A549 (cell line): Measurements from ENCODE around the gene C1R. TPM values are rescaled to one million over a fixed set of nuclear protein-coding genes. Genes with fewer than 3 reads are reported as not detected.

Experiments used
- ATAC-seq, 2 experiments: fragments of 200-7000 bp in 1 of 2; fragments of >200 bp in 1 of 2; cut with Nextera tagmentation in 1 of 2; cut with Tn5 transposase in 1 of 2; 3 replicates each; pipeline versions ENCODE4 v1.8.0 to v1.9.1; 2018 to 2020; ENCODE audit warnings: mild to moderate bottlenecking in 1 of 2, moderate library complexity in 1 of 2
- CTCF ChIA-PET: fragments of 300-600 bp; sonication (Branson Sonifier 250); formaldehyde crosslinking; extraction: SDS; loops from one replicate; lab custom pipeline; 2021; ENCODE audit warnings: antibody characterized with exemption, inconsistent platforms; lab: Yijun Ruan, JAX
- POLR2A ChIA-PET: fragments of 350-600 bp; formaldehyde crosslinking; extraction: SDS; loops from one replicate; lab custom pipeline; 2021; ENCODE audit warnings: antibody characterized with exemption, inconsistent platforms; lab: Yijun Ruan, JAX
- DNase-seq, 2 experiments: peaks; one replicate each; pipeline versions ENCODE4 v3.0.0 to v3.0.0-alpha.2; 2011 to 2016; ENCODE audit warnings: low read depth in 1 of 2, low spot score in 1 of 2
- FAIRE-seq: peaks from 2 replicates; lab custom pipeline; 2011; peaks lifted over from hg19 to GRCh38; lab: Jason Lieb, UNC
- H3K27ac ChIP-seq, 2 experiments: fragments of >200 bp; sonication (Bioruptor Twin); formaldehyde crosslinking; 3 replicates each; pipeline ENCODE4 v1.5.1; 2016 to 2017
- H3K4me1 ChIP-seq: fragments of >200 bp; sonication (Bioruptor Twin); formaldehyde crosslinking; 3 replicates; pipeline ENCODE4 v1.6.1; 2016
- H3K4me2 ChIP-seq: fragments of >200 bp; sonication (Bioruptor Twin); formaldehyde crosslinking; 3 replicates; pipeline ENCODE4 v1.6.1; 2016
- H3K4me3 ChIP-seq: fragments of >200 bp; sonication (Bioruptor Twin); formaldehyde crosslinking; 3 replicates; pipeline ENCODE4 v1.5.1; 2016
- H3K9me3 ChIP-seq: fragments of >200 bp; sonication (Bioruptor Twin); formaldehyde crosslinking; 3 replicates; pipeline ENCODE4 v1.6.1; 2016
- BHLHE40 ChIP-seq: IDR thresholded peaks from 2 replicates; pipeline ENCODE4 v1.6.1; 2012; ENCODE audit warnings: low read depth, low read length, inconsistent platforms
- CBX2 ChIP-seq: fragments of 200-600 bp; sonication (generic); IDR thresholded peaks from 2 replicates; pipeline ENCODE4 v1.6.1; 2016; ENCODE audit warnings: low read depth, mild to moderate bottlenecking, borderline replicate concordance
- CBX8 ChIP-seq: fragments of 200-600 bp; sonication (generic); IDR thresholded peaks from 2 replicates; pipeline ENCODE4 v1.6.1; 2016
- CHD2 ChIP-seq: fragments of 150-350 bp; IDR thresholded peaks from 2 replicates; pipeline ENCODE4 v1.6.1; 2014; ENCODE audit warnings: low read length; ENCODE audit not compliant: partially characterized antibody
- CHD4 ChIP-seq: fragments of 200-600 bp; sonication (generic); IDR thresholded peaks from 2 replicates; pipeline ENCODE4 v1.6.1; 2016; ENCODE audit warnings: antibody characterized with exemption, mild to moderate bottlenecking, borderline replicate concordance
- EHF ChIP-seq: fragments of 250-450 bp; sonication (Bioruptor Pico); IDR thresholded peaks from 2 replicates; pipeline ENCODE4 v1.5.0; 2020; ENCODE audit warnings: mild to moderate bottlenecking
- EHMT2 ChIP-seq: fragments of 200-600 bp; sonication (generic); IDR thresholded peaks from 2 replicates; pipeline ENCODE4 v1.6.1; 2016; ENCODE audit warnings: antibody characterized with exemption, low read depth, mild to moderate bottlenecking, moderate library complexity
- EP300 ChIP-seq, 2 experiments: fragments of >200 bp; sonication (Bioruptor Twin); formaldehyde crosslinking; IDR thresholded peaks; 2 replicates in 1 of 2; 3 replicates in 1 of 2; pipeline ENCODE4 v1.6.1; 2016 to 2017
- ESRRA ChIP-seq: fragments of 150-350 bp; IDR thresholded peaks from 2 replicates; pipeline ENCODE4 v1.6.1; 2014; ENCODE audit warnings: mild to moderate bottlenecking, low read length, borderline replicate concordance
- FOSB ChIP-seq: fragments of 250-450 bp; sonication (Bioruptor Pico); IDR thresholded peaks from 2 replicates; pipeline ENCODE4 v1.5.0; 2020; ENCODE audit warnings: mild to moderate bottlenecking, moderate library complexity
- FOXS1 ChIP-seq: fragments of 250-450 bp; sonication (Bioruptor Pico); IDR thresholded peaks from 2 replicates; pipeline ENCODE4 v1.5.0; 2020; ENCODE audit warnings: mild to moderate bottlenecking, moderate library complexity
- GATA3 ChIP-seq: IDR thresholded peaks from 2 replicates; pipeline ENCODE4 v1.6.1; 2012; ENCODE audit warnings: borderline replicate concordance
- HDAC2 ChIP-seq: fragments of 200-600 bp; sonication (generic); IDR thresholded peaks from 2 replicates; pipeline ENCODE4 v1.6.1; 2016
- HEYL ChIP-seq: fragments of 250-450 bp; sonication (Bioruptor Pico); IDR thresholded peaks from 2 replicates; pipeline ENCODE4 v1.8.0; 2021; ENCODE audit warnings: mild to moderate bottlenecking, moderate library complexity
- HOXA7 ChIP-seq: fragments of 250-450 bp; sonication (Bioruptor Pico); IDR thresholded peaks from 2 replicates; pipeline ENCODE4 v1.5.0; 2020; ENCODE audit warnings: mild to moderate bottlenecking, moderate library complexity
- KDM5A ChIP-seq: fragments of 200-600 bp; sonication (generic); IDR thresholded peaks from 2 replicates; pipeline ENCODE4 v1.6.1; 2016; ENCODE audit warnings: antibody characterized with exemption, mild to moderate bottlenecking
- MYC ChIP-seq: IDR thresholded peaks from 2 replicates; pipeline ENCODE4 v1.6.1; 2012; ENCODE audit warnings: mild to moderate bottlenecking, inconsistent platforms, low read length, improper control_type of control experiment, borderline replicate concordance
- NFE2L2 ChIP-seq: fragments of 150-350 bp; conservative IDR thresholded peaks from 2 replicates; pipeline ENCODE4 v1.6.1; 2014; ENCODE audit warnings: low read length
- NPAS2 ChIP-seq: fragments of 250-450 bp; sonication (Bioruptor Pico); IDR thresholded peaks from 2 replicates; pipeline ENCODE4 v1.8.0; 2022; ENCODE audit warnings: mild to moderate bottlenecking, moderate library complexity, borderline replicate concordance
- NR3C1 ChIP-seq: fragments of >200 bp; sonication (Bioruptor Twin); formaldehyde crosslinking; IDR thresholded peaks from 3 replicates; pipeline ENCODE4 v1.6.1; 2017
- POLR2AphosphoS2 ChIP-seq: conservative IDR thresholded peaks from 2 replicates; pipeline ENCODE4 v1.6.1; 2012; ENCODE audit warnings: low read length, improper control_type of control experiment, inconsistent platforms
- RAD21 ChIP-seq, 2 experiments: fragments of >200 bp in 1 of 2; sonication (Bioruptor Twin) in 1 of 2; formaldehyde crosslinking in 1 of 2; IDR thresholded peaks in 1 of 2; conservative IDR thresholded peaks in 1 of 2; 2 replicates in 1 of 2; 3 replicates in 1 of 2; pipeline ENCODE4 v1.6.1; 2012 to 2018; ENCODE audit warnings: inconsistent platforms in 1 of 2
- RARB ChIP-seq: fragments of 250-450 bp; sonication (Bioruptor Pico); IDR thresholded peaks from 2 replicates; pipeline ENCODE4 v1.8.0; 2021; ENCODE audit warnings: mild to moderate bottlenecking, moderate library complexity
- RCOR1 ChIP-seq: fragments of 150-350 bp; IDR thresholded peaks from 2 replicates; pipeline ENCODE4 v1.6.1; 2014; ENCODE audit warnings: antibody characterized with exemption, low read length, low read depth
- SMC3 ChIP-seq: fragments of >200 bp; sonication (Bioruptor Twin); formaldehyde crosslinking; IDR thresholded peaks from 3 replicates; pipeline ENCODE4 v1.6.1; 2018; ENCODE audit warnings: inconsistent platforms
- TP53 ChIP-seq: fragments of 250-450 bp; sonication (Bioruptor Pico); IDR thresholded peaks from 2 replicates; pipeline ENCODE4 v1.5.0; 2021; ENCODE audit warnings: mild to moderate bottlenecking, moderate library complexity
- ZFP36 ChIP-seq: fragments of 450-650 bp; IDR thresholded peaks from 2 replicates; pipeline ENCODE4 v1.6.1; 2014; ENCODE audit warnings: borderline replicate concordance; ENCODE audit not compliant: partially characterized antibody
- ZNF302 ChIP-seq: fragments of 250-450 bp; sonication (Bioruptor Pico); IDR thresholded peaks from 2 replicates; pipeline ENCODE4 v1.9.0; 2021; ENCODE audit warnings: inconsistent platforms, mild to moderate bottlenecking, moderate library complexity
- ZSCAN20 ChIP-seq: fragments of 250-450 bp; sonication (Bioruptor Pico); IDR thresholded peaks from 2 replicates; pipeline ENCODE4 v1.8.0; 2022; ENCODE audit warnings: mild to moderate bottlenecking, moderate library complexity
- WGBS: methylation state at CpG from one replicate; pipeline ENCODE4 v1.1.6; 2017; ENCODE audit errors: missing lambda C conversion rate; 5-methylcytosine and 5-hydroxymethylcytosine counted together
- polyA plus RNA-seq, 4 experiments: library from polyadenylated mRNA; depleted of rRNA in 3 of 4; stranded (reverse); fragments of >200 nt; fragmentation: RNase III in 1 of 4; extraction: RNeasy Plus Mini Kit Qiagen cat#74134 plus additional on column Dnase treatment in 1 of 4; gene quantifications; 2 replicates in 3 of 4; 3 replicates in 1 of 4; pipeline ENCODE4 v1.2.3, GENCODE V29; 2011 to 2017
- TF ChIP-seq, protein P1 (sequence below): IDR thresholded peaks from 2 replicates; pipeline ENCODE4 v1.6.1; 2012
- TF ChIP-seq, protein P2 (sequence below): fragments of 150-350 bp; IDR thresholded peaks from 2 replicates; pipeline ENCODE4 v1.6.1; 2014; ENCODE audit warnings: low read depth, mild to moderate bottlenecking, low read length
- TF ChIP-seq, protein P3 (sequence below): fragments of 250-450 bp; sonication (Bioruptor Pico); IDR thresholded peaks from 2 replicates; pipeline ENCODE4 v1.5.0; 2021; ENCODE audit warnings: mild to moderate bottlenecking, moderate library complexity, borderline replicate concordance
- TF ChIP-seq, protein P4 (sequence below): fragments of >200 bp; sonication (Bioruptor Twin); formaldehyde crosslinking; IDR thresholded peaks from 3 replicates; pipeline ENCODE4 v1.6.1; 2016

Gene C1R
- polyA plus RNA-seq, 2 of the 4 experiments (the other 2 are of a cell fraction), result 31.4 to 36.0 TPM

DNA sequence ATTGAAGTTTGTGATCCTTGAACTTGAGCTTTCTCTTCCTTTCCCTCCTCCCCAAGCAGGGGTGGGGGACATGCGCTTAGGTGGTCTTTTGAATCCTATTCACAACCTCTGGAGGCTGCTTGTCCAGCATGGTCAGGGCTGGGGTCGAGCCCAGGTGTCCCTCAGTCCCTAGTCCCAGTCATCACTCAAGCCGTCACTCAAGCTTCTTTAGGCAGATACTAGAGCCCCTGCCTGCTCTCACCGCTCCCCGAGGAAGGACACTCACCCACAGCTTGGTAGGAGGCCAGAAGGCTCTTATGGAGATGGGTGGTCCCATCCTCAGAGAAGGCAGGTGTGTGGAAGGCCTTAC lies 17.3 kb upstream of the C1R start:
- 40% methylated on average over 5 of the region's 5 CpGs for WGBS
- DNase-seq (no peak), FAIRE-seq (no peak), ATAC-seq (no peak)
- H3K4me2 ChIP-seq, result peak overlapping the region; percentile 94
- no peak for TF ChIP-seq EHMT2
- H3K27ac ChIP-seq, result peak overlapping the region; percentile 96 to 97
- peak overlapping the region; percentile 55 for H3K4me3 ChIP-seq
- POLR2A ChIA-PET, result interaction anchor here (1.0 to 4.0 kb wide), 5 partner anchors 10 to 165 kb away, joined by 3 to 30 read pairs (median 16); partner anchors contain the start of genes C12orf57, C1S and RNU7-1
- H3K9me3 ChIP-seq, result peaks cover 17% of the 10 kb centered on the region
- CTCF ChIA-PET, result interaction anchor here (0.6 to 8.4 kb wide), 32 partner anchors 10 to 291 kb away, joined by 3 to 309 read pairs (median 4); partner anchors contain the start of genes C12orf57, C1R, C1S and EMG1
- H3K4me1 ChIP-seq, result peaks cover 30% of the 10 kb centered on the region

DNA sequence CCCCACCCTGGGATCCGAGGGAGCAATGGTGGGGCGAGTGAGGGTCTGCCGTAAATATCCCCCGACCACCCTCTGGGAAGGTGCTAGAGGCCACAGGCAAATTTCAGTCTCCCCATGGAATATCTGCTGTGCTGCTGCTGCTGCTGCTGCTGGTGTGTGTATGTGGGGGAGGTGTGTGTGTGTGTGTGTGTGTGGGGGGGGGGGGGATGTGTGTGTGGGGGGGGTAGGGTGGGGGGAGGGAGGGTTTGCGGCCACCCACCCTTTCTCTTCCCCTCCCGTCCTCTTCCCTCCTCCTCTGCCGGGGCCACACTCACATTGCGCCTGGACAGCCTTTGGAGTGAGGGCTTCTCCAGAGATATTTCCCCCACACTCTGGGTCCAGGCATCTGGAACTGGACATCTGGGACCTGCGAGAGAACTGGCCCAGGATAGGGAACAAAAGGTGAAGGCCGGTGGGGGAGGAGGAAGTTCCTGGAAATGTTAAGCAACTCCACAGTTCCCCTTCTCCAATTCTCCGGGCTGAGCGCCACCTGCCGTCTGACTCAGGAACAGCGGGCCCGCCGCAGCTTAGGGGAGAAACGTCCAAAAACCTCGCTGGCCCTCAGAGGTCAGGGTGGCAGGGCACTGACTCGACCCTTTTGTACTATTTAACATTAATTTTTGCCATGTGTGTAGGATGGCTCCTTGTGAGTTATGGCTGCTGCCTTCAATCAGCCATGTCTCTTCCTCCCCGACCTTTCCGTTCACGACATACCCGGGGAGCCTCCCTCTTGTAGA lies 16.7 kb upstream of the C1R start, which contains the start of gene C1RL:
TSS of gene C1RL (minus strand) at position 419 of the 776 bp plus-strand sequence. CDS start at position 385, 34 bp downstream.
- Histone ChIP-seq H3K9me3 (peaks cover 17% of the 10 kb centered on the region), H3K27ac (peak within 1 kb of the TSS; percentile 96 to 97), H3K4me3 (peak within 1 kb of the TSS; percentile 55), H3K4me1 (peaks cover 30% of the 10 kb centered on the region), H3K4me2 (peak within 1 kb of the TSS; percentile 94)
- DNase-seq (peak; percentile 73 to 90), FAIRE-seq (peak; percentile 81), ATAC-seq (peak; percentile 67 to 71)
- ChIA-PET CTCF (interaction anchor here (0.6 to 8.4 kb wide), 39 partner anchors 9 to 292 kb away, joined by 3 to 309 read pairs (median 4); partner anchors contain the start of genes C12orf57, C1R, C1S and CLSTN3), POLR2A (interaction anchor here (0.5 to 4.0 kb wide), 11 partner anchors 9 to 165 kb away, joined by 3 to 30 read pairs (median 3); partner anchors contain the start of genes C12orf57, C1S, LPCAT3 and RNU7-1)
- 15% methylated on average over 23 of the region's 23 CpGs for WGBS
- TF ChIP-seq FOSB (CRISPR knock-in tag), result no peak
- TF ChIP-seq MYC, result no peak
- no peak for TF ChIP-seq POLR2AphosphoS2
- no peak for TF ChIP-seq HEYL (CRISPR knock-in tag)
- TF ChIP-seq FOXS1 (CRISPR knock-in tag), result no peak
- no peak for TF ChIP-seq CBX2
- TF ChIP-seq RARB (CRISPR knock-in tag), result peak; percentile 61; the same call in 1 of the 2 replicates
- no peak for TF ChIP-seq NPAS2 (CRISPR knock-in tag)
- TF ChIP-seq RCOR1, result no peak
- no peak for TF ChIP-seq EHF (CRISPR knock-in tag)
- peak; percentile 24; the same call in 1 of the 2 replicates for TF ChIP-seq GATA3
- TF ChIP-seq, protein P1, sequence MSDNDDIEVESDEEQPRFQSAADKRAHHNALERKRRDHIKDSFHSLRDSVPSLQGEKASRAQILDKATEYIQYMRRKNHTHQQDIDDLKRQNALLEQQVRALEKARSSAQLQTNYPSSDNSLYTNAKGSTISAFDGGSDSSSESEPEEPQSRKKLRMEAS, result peak; percentile 29; the same call in 1 of the 2 replicates
- TF ChIP-seq, protein P2, sequence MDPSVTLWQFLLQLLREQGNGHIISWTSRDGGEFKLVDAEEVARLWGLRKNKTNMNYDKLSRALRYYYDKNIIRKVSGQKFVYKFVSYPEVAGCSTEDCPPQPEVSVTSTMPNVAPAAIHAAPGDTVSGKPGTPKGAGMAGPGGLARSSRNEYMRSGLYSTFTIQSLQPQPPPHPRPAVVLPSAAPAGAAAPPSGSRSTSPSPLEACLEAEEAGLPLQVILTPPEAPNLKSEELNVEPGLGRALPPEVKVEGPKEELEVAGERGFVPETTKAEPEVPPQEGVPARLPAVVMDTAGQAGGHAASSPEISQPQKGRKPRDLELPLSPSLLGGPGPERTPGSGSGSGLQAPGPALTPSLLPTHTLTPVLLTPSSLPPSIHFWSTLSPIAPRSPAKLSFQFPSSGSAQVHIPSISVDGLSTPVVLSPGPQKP, result no peak
- TF ChIP-seq CHD4, result no peak
- TF ChIP-seq EP300 (IDR thresholded peaks at IDR 0.05), result 0 out of 5 replicates have a peak, but pooled peaks of 1 of the 2 experiments have one; percentile 24
- TF ChIP-seq HOXA7, result 0 out of 2 replicates have a peak, but pooled peaks have one; percentile 30
- TF ChIP-seq BHLHE40, result no peak
- TF ChIP-seq SMC3, result peak; percentile 86
- no peak for TF ChIP-seq TP53
- no peak for TF ChIP-seq ZNF302 (CRISPR knock-in tag)
- peak; percentile 81 for TF ChIP-seq RAD21 (conservative IDR thresholded peaks at IDR 0.05 in 1 of 2, IDR thresholded peaks at IDR 0.05 in 1 of 2)
- TF ChIP-seq ZSCAN20 (CRISPR knock-in tag), result no peak
- TF ChIP-seq ZFP36, result no peak
- TF ChIP-seq, protein P3, sequence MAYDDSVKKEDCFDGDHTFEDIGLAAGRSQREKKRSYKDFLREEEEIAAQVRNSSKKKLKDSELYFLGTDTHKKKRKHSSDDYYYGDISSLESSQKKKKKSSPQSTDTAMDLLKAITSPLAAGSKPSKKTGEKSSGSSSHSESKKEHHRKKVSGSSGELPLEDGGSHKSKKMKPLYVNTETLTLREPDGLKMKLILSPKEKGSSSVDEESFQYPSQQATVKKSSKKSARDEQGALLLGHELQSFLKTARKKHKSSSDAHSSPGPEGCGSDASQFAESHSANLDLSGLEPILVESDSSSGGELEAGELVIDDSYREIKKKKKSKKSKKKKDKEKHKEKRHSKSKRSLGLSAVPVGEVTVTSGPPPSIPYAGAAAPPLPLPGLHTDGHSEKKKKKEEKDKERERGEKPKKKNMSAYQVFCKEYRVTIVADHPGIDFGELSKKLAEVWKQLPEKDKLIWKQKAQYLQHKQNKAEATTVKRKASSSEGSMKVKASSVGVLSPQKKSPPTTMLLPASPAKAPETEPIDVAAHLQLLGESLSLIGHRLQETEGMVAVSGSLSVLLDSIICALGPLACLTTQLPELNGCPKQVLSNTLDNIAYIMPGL, result no peak
- TF ChIP-seq ESRRA, result 0 out of 2 replicates have a peak, but pooled peaks have one; percentile 11
- TF ChIP-seq CHD2, result peak; percentile 52
- no peak for TF ChIP-seq CBX8
- TF ChIP-seq NR3C1, result no peak
- no peak for TF ChIP-seq HDAC2
- TF ChIP-seq KDM5A, result peak; percentile 59
- TF ChIP-seq, protein P4, sequence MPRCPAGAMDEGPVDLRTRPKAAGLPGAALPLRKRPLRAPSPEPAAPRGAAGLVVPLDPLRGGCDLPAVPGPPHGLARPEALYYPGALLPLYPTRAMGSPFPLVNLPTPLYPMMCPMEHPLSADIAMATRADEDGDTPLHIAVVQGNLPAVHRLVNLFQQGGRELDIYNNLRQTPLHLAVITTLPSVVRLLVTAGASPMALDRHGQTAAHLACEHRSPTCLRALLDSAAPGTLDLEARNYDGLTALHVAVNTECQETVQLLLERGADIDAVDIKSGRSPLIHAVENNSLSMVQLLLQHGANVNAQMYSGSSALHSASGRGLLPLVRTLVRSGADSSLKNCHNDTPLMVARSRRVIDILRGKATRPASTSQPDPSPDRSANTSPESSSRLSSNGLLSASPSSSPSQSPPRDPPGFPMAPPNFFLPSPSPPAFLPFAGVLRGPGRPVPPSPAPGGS, result peak; percentile 51; the same call in 1 of the 3 replicates
- no peak for TF ChIP-seq NFE2L2
